SK-N-SH (cell line): ENCODE results near the gene UCK2. TPM values are rescaled to one million over a fixed set of nuclear protein-coding genes. Genes with fewer than 3 reads are reported as not detected.

Experiments
- CTCF ChIA-PET: fragments of 300-600, 350-600 bp; formaldehyde crosslinking; extraction: SDS; loops from one replicate; lab custom pipeline; 2021; lab: Yijun Ruan, JAX
- POLR2A ChIA-PET: fragments of 350-600 bp; sonication (Branson Sonifier 250); formaldehyde crosslinking; extraction: SDS; loops from one replicate; lab custom pipeline; 2020; ENCODE audit warnings: antibody characterized with exemption, inconsistent platforms; lab: Yijun Ruan, JAX
- DNase-seq: peaks from one replicate; pipeline ENCODE4 v3.0.0; 2012
- H2AFZ ChIP-seq: fragments of 200-600 bp; sonication (generic); 2 replicates; pipeline ENCODE4 v1.8.1; 2016; ENCODE audit warnings: antibody characterized with exemption, mild to moderate bottlenecking, low read depth
- H3F3A ChIP-seq: fragments of 200-600 bp; sonication (generic); replicated peaks from 2 replicates; pipeline ENCODE3; 2016; ENCODE audit warnings: antibody characterized with exemption, mild to moderate bottlenecking; ENCODE audit not compliant: insufficient read depth
- H3K27ac ChIP-seq, 2 experiments: fragments of 200-500 bp in 1 of 2; fragments of 200-600 bp in 1 of 2; sonication (Bioruptor generic) in 1 of 2; sonication (generic), shearing (Covaris generic) in 1 of 2; 2 replicates each; pipeline versions ENCODE4 v1.5.1 to v1.6.1; 2014 to 2016; ENCODE audit warnings: low read depth in 2 of 2, inconsistent platforms in 1 of 2, low read length in 1 of 2, mild to moderate bottlenecking in 1 of 2, mixed read lengths in 1 of 2
- H3K27me3 ChIP-seq: fragments of 200-600 bp; sonication (generic), shearing (Covaris generic); 2 replicates; pipeline ENCODE4 v1.6.1; 2016; ENCODE audit warnings: mixed run types; ENCODE audit not compliant: insufficient read depth
- H3K36me3 ChIP-seq, 2 experiments: fragments of 200-500 bp in 1 of 2; fragments of 200-600 bp in 1 of 2; sonication (Bioruptor generic) in 1 of 2; sonication (generic) in 1 of 2; replicated peaks in 1 of 2; 2 replicates each; pipeline versions ENCODE3 to v1.5.1; 2014 to 2016; ENCODE audit warnings: low read length in 1 of 2, mild to moderate bottlenecking in 1 of 2; ENCODE audit not compliant: insufficient read depth in 2 of 2, control insufficient read depth in 1 of 2
- H3K4me1 ChIP-seq, 2 experiments: fragments of 200-500 bp in 1 of 2; fragments of 200-600 bp in 1 of 2; sonication (Bioruptor generic) in 1 of 2; sonication (generic), shearing (Covaris generic) in 1 of 2; 2 replicates each; pipeline versions ENCODE4 v1.5.1 to v1.6.1; 2014 to 2016; ENCODE audit warnings: low read depth in 1 of 2, low read length in 1 of 2, mixed run types in 1 of 2; ENCODE audit not compliant: insufficient read depth in 2 of 2, control insufficient read depth in 1 of 2
- H3K4me2 ChIP-seq: fragments of 200-600 bp; sonication (generic), shearing (Covaris generic); 2 replicates; pipeline ENCODE4 v1.6.1; 2017; ENCODE audit warnings: mixed run types
- H3K4me3 ChIP-seq, 2 experiments: fragments of 200-500 bp in 1 of 2; fragments of 200-600 bp in 1 of 2; sonication (Bioruptor generic) in 1 of 2; sonication (generic), shearing (Covaris generic) in 1 of 2; 2 replicates each; pipeline versions ENCODE4 v1.5.1 to v1.8.1; 2014 to 2016; ENCODE audit warnings: low read depth in 2 of 2, inconsistent platforms in 1 of 2, low read length in 1 of 2, mild to moderate bottlenecking in 1 of 2, mixed read lengths in 1 of 2, moderate library complexity in 1 of 2
- H3K79me2 ChIP-seq: fragments of 200-600 bp; sonication (generic); 2 replicates; pipeline ENCODE4 v1.8.1; 2017; ENCODE audit warnings: mild to moderate bottlenecking; ENCODE audit not compliant: insufficient read depth
- H3K9ac ChIP-seq: fragments of 200-600 bp; sonication (generic); 2 replicates; pipeline ENCODE4 v1.6.1; 2017; ENCODE audit warnings: mixed run types
- H3K9me2 ChIP-seq: fragments of 200-600 bp; sonication (generic); 2 replicates; pipeline ENCODE4 v1.6.1; 2017; ENCODE audit warnings: mixed run types
- H3K9me3 ChIP-seq: fragments of 200-600 bp; sonication (generic); 2 replicates; pipeline ENCODE4 v1.6.1; 2017; ENCODE audit warnings: mixed run types, mild to moderate bottlenecking, moderate library complexity
- H4K20me1 ChIP-seq: fragments of 200-600 bp; sonication (generic); 2 replicates; pipeline ENCODE4 v1.6.1; 2017; ENCODE audit warnings: mild to moderate bottlenecking, mixed run types; ENCODE audit not compliant: insufficient read depth
- CHD2 ChIP-seq: fragments of 150-350 bp; IDR thresholded peaks from 2 replicates; pipeline ENCODE4 v1.6.1; 2018; ENCODE audit warnings: low read length; ENCODE audit not compliant: partially characterized antibody
- ELF1 ChIP-seq: IDR thresholded peaks from 2 replicates; pipeline ENCODE4 v1.4.0; 2012
- EZH2phosphoT487 ChIP-seq: fragments of 200-600 bp; sonication (generic); IDR thresholded peaks from 2 replicates; pipeline ENCODE4 v1.6.1; 2017; ENCODE audit warnings: low read depth, mixed run types, mild to moderate bottlenecking, antibody characterized with exemption, moderate library complexity, borderline replicate concordance
- FOXJ3 ChIP-seq: sonication (generic); formaldehyde crosslinking; IDR thresholded peaks from 2 replicates; pipeline ENCODE4 v1.5.1; 2020; ENCODE audit warnings: mild to moderate bottlenecking, missing genetic modification reagents
- GABPA ChIP-seq: IDR thresholded peaks from 2 replicates; pipeline ENCODE4 v1.4.0; 2012; ENCODE audit warnings: low read depth, mild to moderate bottlenecking
- GATA2 ChIP-seq: sonication (generic); formaldehyde crosslinking; IDR thresholded peaks from 2 replicates; pipeline ENCODE4 v1.5.0; 2020; ENCODE audit warnings: mild to moderate bottlenecking, missing genetic modification reagents
- JUND ChIP-seq: IDR thresholded peaks from 2 replicates; pipeline ENCODE4 v1.4.0; 2012
- MEF2A ChIP-seq: IDR thresholded peaks from 2 replicates; pipeline ENCODE4 v1.4.0; 2012; ENCODE audit warnings: low read depth, borderline replicate concordance
- MXI1 ChIP-seq: IDR thresholded peaks from 2 replicates; pipeline ENCODE4 v1.6.1; 2012; ENCODE audit warnings: mild to moderate bottlenecking, low read depth, low read length, improper control_type of control experiment
- NFIC ChIP-seq: IDR thresholded peaks from 2 replicates; pipeline ENCODE4 v1.4.0; 2012; ENCODE audit warnings: borderline replicate concordance
- NRF1 ChIP-seq: IDR thresholded peaks from 2 replicates; pipeline ENCODE4 v1.6.1; 2012; ENCODE audit warnings: low read depth, mild to moderate bottlenecking, low read length
- POLR2AphosphoS5 ChIP-seq: IDR thresholded peaks from 2 replicates; pipeline ENCODE4 v1.6.1; 2012; ENCODE audit warnings: low read depth, low read length
- RCOR1 ChIP-seq: fragments of 150-350 bp; IDR thresholded peaks from 2 replicates; pipeline ENCODE4 v1.6.1; 2017; ENCODE audit warnings: antibody characterized with exemption, low read length
- SIN3A ChIP-seq: IDR thresholded peaks from 2 replicates; pipeline ENCODE4 v1.6.1; 2012; ENCODE audit warnings: low read depth, mild to moderate bottlenecking, low read length, moderate library complexity, borderline replicate concordance
- SMC3 ChIP-seq: IDR thresholded peaks from 2 replicates; pipeline ENCODE4 v1.6.1; 2012; ENCODE audit warnings: low read depth, low read length, improper control_type of control experiment
- TAF1 ChIP-seq: IDR thresholded peaks from 2 replicates; pipeline ENCODE4 v1.6.1; 2012; ENCODE audit warnings: low read depth, mild to moderate bottlenecking, low read length, moderate library complexity, borderline replicate concordance
- TCF12 ChIP-seq: IDR thresholded peaks from 2 replicates; pipeline ENCODE4 v1.4.0; 2012
- TEAD4 ChIP-seq: IDR thresholded peaks from 2 replicates; pipeline ENCODE4 v1.4.0; 2012; ENCODE audit warnings: mild to moderate bottlenecking, borderline replicate concordance; ENCODE audit not compliant: insufficient read depth
- WGBS: methylation state at CpG from one replicate; pipeline ENCODE4 v1.1.6; 2017; ENCODE audit warnings: low lambda C conversion rate; 5-methylcytosine and 5-hydroxymethylcytosine counted together
- polyA plus RNA-seq, 3 experiments: library from polyadenylated mRNA; depleted of rRNA; stranded (reverse); fragments of >200 nt; gene quantifications; 2 replicates each; pipeline ENCODE4 v1.2.3, GENCODE V29; 2012
- TF ChIP-seq, protein P1 (sequence below): IDR thresholded peaks from 2 replicates; pipeline ENCODE4 v1.6.1; 2012; ENCODE audit warnings: mild to moderate bottlenecking, low read depth, low read length, moderate library complexity
- TF ChIP-seq, protein P2 (sequence below): fragments of 150-350 bp; IDR thresholded peaks from 2 replicates; pipeline ENCODE4 v1.6.1; 2016; ENCODE audit warnings: mild to moderate bottlenecking, low read depth, low read length
- TF ChIP-seq, protein P3 (sequence below): fragments of 150-350 bp; IDR thresholded peaks from 2 replicates; pipeline ENCODE4 v1.6.1; 2017; ENCODE audit warnings: antibody characterized with exemption, low read length, low read depth, borderline replicate concordance
- TF ChIP-seq, protein P4 (sequence below): IDR thresholded peaks from 2 replicates; pipeline ENCODE4 v1.4.0; 2012; ENCODE audit warnings: low read depth, borderline replicate concordance

Gene UCK2
- polyA plus RNA-seq, 1 of the 3 experiments (the other 2 are of a cell fraction): 53.7 TPM

DNA sequence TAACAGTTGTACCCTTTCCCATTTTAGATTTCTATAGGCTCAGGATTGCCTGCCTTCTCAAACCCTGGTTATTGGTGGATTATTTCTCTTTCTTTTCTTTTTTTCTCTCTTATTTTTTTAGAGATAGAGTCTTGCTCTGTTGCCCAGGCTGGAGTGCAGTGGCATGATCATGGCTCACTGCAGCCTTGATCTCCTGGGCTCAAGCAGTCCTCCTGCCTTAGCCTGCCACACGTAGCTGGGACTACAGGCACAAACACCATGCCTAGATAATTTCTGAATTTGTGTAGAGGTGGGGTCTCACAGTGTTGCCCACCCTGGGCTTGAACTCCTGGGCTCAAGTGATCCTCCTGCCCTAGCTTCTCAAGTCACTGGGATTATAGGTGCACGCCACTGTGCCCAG is 58.8 kb downstream of the UCK2 start (continued):
- TF ChIP-seq, protein P1, sequence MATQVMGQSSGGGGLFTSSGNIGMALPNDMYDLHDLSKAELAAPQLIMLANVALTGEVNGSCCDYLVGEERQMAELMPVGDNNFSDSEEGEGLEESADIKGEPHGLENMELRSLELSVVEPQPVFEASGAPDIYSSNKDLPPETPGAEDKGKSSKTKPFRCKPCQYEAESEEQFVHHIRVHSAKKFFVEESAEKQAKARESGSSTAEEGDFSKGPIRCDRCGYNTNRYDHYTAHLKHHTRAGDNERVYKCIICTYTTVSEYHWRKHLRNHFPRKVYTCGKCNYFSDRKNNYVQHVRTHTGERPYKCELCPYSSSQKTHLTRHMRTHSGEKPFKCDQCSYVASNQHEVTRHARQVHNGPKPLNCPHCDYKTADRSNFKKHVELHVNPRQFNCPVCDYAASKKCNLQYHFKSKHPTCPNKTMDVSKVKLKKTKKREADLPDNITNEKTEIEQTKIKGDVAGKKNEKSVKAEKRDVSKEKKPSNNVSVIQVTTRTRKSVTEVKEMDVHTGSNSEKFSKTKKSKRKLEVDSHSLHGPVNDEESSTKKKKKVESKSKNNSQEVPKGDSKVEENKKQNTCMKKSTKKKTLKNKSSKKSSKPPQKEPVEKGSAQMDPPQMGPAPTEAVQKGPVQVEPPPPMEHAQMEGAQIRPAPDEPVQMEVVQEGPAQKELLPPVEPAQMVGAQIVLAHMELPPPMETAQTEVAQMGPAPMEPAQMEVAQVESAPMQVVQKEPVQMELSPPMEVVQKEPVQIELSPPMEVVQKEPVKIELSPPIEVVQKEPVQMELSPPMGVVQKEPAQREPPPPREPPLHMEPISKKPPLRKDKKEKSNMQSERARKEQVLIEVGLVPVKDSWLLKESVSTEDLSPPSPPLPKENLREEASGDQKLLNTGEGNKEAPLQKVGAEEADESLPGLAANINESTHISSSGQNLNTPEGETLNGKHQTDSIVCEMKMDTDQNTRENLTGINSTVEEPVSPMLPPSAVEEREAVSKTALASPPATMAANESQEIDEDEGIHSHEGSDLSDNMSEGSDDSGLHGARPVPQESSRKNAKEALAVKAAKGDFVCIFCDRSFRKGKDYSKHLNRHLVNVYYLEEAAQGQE: no peak
- no peak for TF ChIP-seq TCF12
- no peak for TF ChIP-seq EZH2phosphoT487
- no peak for TF ChIP-seq TEAD4
- TF ChIP-seq ELF1: no peak
- TF ChIP-seq SIN3A: no peak
- TF ChIP-seq CHD2: no peak
- TF ChIP-seq POLR2AphosphoS5: no peak
- TF ChIP-seq FOXJ3 (CRISPR knock-in tag): no peak
- TF ChIP-seq, all 33 proteins: peak for 0

DNA sequence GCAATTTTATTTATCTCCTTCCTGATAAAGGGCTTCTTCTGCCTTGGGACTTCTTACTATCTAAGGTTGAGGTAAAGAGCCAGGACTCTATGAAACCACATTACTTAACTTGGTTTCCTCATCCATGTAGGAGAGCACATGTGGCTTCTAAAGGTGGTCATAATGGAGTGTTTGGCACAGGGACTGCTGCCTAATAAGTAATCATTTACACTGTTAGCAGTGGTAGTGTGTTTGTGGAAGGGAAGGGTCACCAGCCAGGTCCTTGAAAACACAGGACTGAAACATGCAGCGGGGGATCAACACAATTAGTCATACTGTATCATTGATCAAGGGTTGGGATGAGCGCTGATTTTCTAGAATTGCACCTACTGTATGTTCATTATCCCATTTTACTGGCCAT is 59.6 kb downstream of the UCK2 start:
- POLR2A ChIA-PET: no interaction called here
- H3K9ac ChIP-seq: no peak overlapping the region
- no peak overlapping the region for H2AFZ ChIP-seq
- H3K4me2 ChIP-seq: no peak overlapping the region
- peaks cover 0 to 14% of the 10 kb centered on the region in 2 experiments for H3K36me3 ChIP-seq
- CTCF ChIA-PET: no interaction called here
- no peaks in the 10 kb centered on the region for H4K20me1 ChIP-seq
- H3K27ac ChIP-seq: no peak overlapping the region
- no peaks in the 10 kb centered on the region for H3F3A ChIP-seq
- no peaks in the 10 kb centered on the region for H3K9me3 ChIP-seq
- no peaks in the 10 kb centered on the region for H3K9me2 ChIP-seq
- TF ChIP-seq, protein P2, sequence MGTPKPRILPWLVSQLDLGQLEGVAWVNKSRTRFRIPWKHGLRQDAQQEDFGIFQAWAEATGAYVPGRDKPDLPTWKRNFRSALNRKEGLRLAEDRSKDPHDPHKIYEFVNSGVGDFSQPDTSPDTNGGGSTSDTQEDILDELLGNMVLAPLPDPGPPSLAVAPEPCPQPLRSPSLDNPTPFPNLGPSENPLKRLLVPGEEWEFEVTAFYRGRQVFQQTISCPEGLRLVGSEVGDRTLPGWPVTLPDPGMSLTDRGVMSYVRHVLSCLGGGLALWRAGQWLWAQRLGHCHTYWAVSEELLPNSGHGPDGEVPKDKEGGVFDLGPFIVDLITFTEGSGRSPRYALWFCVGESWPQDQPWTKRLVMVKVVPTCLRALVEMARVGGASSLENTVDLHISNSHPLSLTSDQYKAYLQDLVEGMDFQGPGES: no peak
- TF ChIP-seq TAF1 (no peak), JUND (no peak), MXI1 (no peak), TCF12 (no peak), MEF2A (no peak), FOXJ3 (CRISPR knock-in tag) (no peak), NFIC (no peak), SMC3 (no peak), NRF1 (no peak), RCOR1 (no peak), GABPA (no peak), TEAD4 (no peak), CHD2 (no peak), EZH2phosphoT487 (no peak), GATA2 (CRISPR knock-in tag) (no peak), SIN3A (no peak)
- TF ChIP-seq, protein P3, sequence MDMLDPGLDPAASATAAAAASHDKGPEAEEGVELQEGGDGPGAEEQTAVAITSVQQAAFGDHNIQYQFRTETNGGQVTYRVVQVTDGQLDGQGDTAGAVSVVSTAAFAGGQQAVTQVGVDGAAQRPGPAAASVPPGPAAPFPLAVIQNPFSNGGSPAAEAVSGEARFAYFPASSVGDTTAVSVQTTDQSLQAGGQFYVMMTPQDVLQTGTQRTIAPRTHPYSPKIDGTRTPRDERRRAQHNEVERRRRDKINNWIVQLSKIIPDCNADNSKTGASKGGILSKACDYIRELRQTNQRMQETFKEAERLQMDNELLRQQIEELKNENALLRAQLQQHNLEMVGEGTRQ: no peak
- TF ChIP-seq, protein P4, sequence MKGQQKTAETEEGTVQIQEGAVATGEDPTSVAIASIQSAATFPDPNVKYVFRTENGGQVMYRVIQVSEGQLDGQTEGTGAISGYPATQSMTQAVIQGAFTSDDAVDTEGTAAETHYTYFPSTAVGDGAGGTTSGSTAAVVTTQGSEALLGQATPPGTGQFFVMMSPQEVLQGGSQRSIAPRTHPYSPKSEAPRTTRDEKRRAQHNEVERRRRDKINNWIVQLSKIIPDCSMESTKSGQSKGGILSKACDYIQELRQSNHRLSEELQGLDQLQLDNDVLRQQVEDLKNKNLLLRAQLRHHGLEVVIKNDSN: no peak
- WGBS: 98% methylated on average over 2 of the region's 2 CpGs
- H3K27me3 ChIP-seq: no peaks in the 10 kb centered on the region
- peaks cover 57% of the 10 kb centered on the region for H3K79me2 ChIP-seq
- no peak overlapping the region for H3K4me3 ChIP-seq
- H3K4me1 ChIP-seq: peaks cover 0 to 6% of the 10 kb centered on the region in 2 experiments; a peak in 2 of 4 replicates
- DNase-seq: no peak
